ENCODE measurements around the gene KRTAP5-2.

Gene KRTAP5-2

DNA sequence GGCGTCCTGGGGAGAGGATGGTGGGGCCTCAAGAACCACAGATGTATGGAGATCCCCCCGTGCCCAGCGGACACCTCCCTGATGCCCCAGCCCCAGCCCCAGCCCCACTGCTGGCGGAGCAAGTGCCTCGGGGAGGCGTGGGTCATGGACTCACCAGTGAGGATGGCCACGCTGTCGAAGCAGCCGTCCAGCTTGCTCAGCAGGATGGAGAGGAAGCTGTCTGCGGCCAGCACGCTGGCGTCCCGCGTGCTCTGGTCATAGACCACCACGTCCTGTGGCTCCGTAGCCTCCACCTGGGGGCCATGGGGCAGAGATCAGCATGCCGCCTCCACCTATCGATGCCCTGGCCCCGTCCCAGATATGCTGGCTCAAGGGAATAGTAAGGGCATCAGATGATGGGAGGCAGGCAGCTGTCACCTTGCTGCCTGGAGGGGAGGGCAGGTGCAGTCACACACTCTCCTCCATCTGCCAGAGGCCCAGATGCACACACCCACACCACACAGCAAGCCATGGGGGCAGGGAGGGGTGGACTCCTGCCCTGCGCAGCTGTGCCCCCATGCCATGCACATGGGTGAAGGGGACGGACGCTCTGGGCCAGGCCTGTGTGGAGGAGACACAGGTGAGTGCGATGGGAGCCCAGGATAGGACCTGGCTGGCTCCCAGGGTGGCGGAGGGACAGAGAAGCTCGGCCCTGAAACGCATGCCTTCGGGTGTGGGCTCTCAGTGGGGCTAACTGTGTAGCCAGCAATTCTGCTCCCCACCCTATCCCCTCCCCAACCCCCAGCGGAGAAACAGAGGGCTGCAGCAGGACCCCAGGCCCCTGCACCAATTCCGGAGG is 34.2 kb downstream of the KRTAP5-2 start:
- Histone ChIP-seq H3K4me3 (ENCODE audit: low read length, poor library complexity, severe bottlenecking) (no peak overlapping the region), H3K4me2 (ENCODE audit: low read depth, low read length, poor library complexity, severe bottlenecking) (no peak overlapping the region), H3K9me2 (replicated peaks; ENCODE audit: low read depth, low read length) (no peaks in the 10 kb centered on the region), H3F3A (ENCODE audit: low read depth) (no peaks in the 10 kb centered on the region), H3K4me1 (ENCODE audit: insufficient read depth, low read length, poor library complexity, severe bottlenecking) (no peaks in the 10 kb centered on the region), H3K27me3 (ENCODE audit: insufficient read depth, low read length, poor library complexity, severe bottlenecking) (no peaks in the 10 kb centered on the region), H4K20me1 (ENCODE audit: insufficient read depth, low read length, poor library complexity, severe bottlenecking) (no peaks in the 10 kb centered on the region), H3K79me2 (ENCODE audit: insufficient read depth, low read length) (no peaks in the 10 kb centered on the region), H3K9ac (ENCODE audit: low read depth, low read length, poor library complexity, severe bottlenecking) (no peak overlapping the region), H3K36me3 (ENCODE audit: insufficient read depth, low read length) (no peaks in the 10 kb centered on the region), H2AFZ (ENCODE audit: low read length) (no peak overlapping the region), H3K9me3 (ENCODE audit: insufficient read depth, low read depth, low read length) (no peaks in the 10 kb centered on the region)
- no peak for TF ChIP-seq CTCF (conservative IDR thresholded peaks at IDR 0.05; ENCODE audit: low read length)
- TF ChIP-seq EZH2phosphoT487 (IDR thresholded peaks at IDR 0.05; ENCODE audit: borderline replicate concordance), result no peak

DNA sequence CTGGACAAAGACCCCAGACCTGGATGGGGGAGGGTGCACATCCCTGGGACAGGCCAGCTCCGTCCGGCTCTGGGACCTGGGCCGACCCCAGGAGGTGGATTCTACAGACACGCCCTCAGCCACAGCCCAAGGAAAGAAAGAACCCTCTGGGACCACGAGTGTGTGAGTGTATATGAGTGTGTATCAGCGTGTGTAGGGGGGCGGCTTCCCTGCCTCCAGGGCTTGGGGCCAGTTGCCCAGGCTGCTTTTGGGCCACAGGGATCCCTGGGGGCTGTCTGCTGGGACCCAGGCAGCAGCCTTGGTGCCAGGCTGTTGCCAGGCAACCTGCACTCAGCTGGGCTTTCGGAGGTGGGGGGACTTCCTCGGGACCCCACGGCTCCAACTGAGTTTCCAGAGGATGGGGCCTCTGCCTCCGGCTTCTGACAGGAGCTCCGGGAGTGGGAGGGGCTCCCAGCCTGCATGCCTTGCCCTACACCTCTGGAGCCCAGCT is 34.9 kb downstream of the KRTAP5-2 start:
- no peak overlapping the region for H2AFZ ChIP-seq (ENCODE audit: low read length)
- no peaks in the 10 kb centered on the region for H3K4me1 ChIP-seq (ENCODE audit: insufficient read depth, low read length, poor library complexity, severe bottlenecking)
- H3K9me2 ChIP-seq (replicated peaks; ENCODE audit: low read depth, low read length), result no peaks in the 10 kb centered on the region
- no peaks in the 10 kb centered on the region for H3K27me3 ChIP-seq (ENCODE audit: insufficient read depth, low read length, poor library complexity, severe bottlenecking)
- no peak overlapping the region for H3K4me3 ChIP-seq (ENCODE audit: low read length, poor library complexity, severe bottlenecking)
- TF ChIP-seq CTCF (conservative IDR thresholded peaks at IDR 0.05; ENCODE audit: low read length) (no peak), EZH2phosphoT487 (IDR thresholded peaks at IDR 0.05; ENCODE audit: borderline replicate concordance) (no peak)
- no peaks in the 10 kb centered on the region for H3K79me2 ChIP-seq (ENCODE audit: insufficient read depth, low read length)
- no peaks in the 10 kb centered on the region for H3K36me3 ChIP-seq (ENCODE audit: insufficient read depth, low read length)
- no peaks in the 10 kb centered on the region for H4K20me1 ChIP-seq (ENCODE audit: insufficient read depth, low read length, poor library complexity, severe bottlenecking)
- no peaks in the 10 kb centered on the region for H3K9me3 ChIP-seq (ENCODE audit: insufficient read depth, low read depth, low read length)
- H3K9ac ChIP-seq (ENCODE audit: low read depth, low read length, poor library complexity, severe bottlenecking), result no peak overlapping the region
- no peaks in the 10 kb centered on the region for H3F3A ChIP-seq (ENCODE audit: low read depth)
- H3K4me2 ChIP-seq (ENCODE audit: low read depth, low read length, poor library complexity, severe bottlenecking), result no peak overlapping the region

GRCh38 chr11:1562469-1563148 is 35.5 kb downstream of the KRTAP5-2 start:
- Histone ChIP-seq H3K9ac (ENCODE audit: low read depth, low read length, poor library complexity, severe bottlenecking) (no peak overlapping the region), H2AFZ (ENCODE audit: low read length) (no peak overlapping the region), H3K4me2 (ENCODE audit: low read depth, low read length, poor library complexity, severe bottlenecking) (no peak overlapping the region), H3K9me3 (ENCODE audit: insufficient read depth, low read depth, low read length) (no peaks in the 10 kb centered on the region), H3K79me2 (ENCODE audit: insufficient read depth, low read length) (no peaks in the 10 kb centered on the region), H3K9me2 (replicated peaks; ENCODE audit: low read depth, low read length) (no peaks in the 10 kb centered on the region), H3K4me1 (ENCODE audit: insufficient read depth, low read length, poor library complexity, severe bottlenecking) (no peaks in the 10 kb centered on the region), H3F3A (ENCODE audit: low read depth) (no peaks in the 10 kb centered on the region), H4K20me1 (ENCODE audit: insufficient read depth, low read length, poor library complexity, severe bottlenecking) (no peaks in the 10 kb centered on the region), H3K36me3 (ENCODE audit: insufficient read depth, low read length) (no peaks in the 10 kb centered on the region), H3K4me3 (ENCODE audit: low read length, poor library complexity, severe bottlenecking) (no peak overlapping the region), H3K27me3 (ENCODE audit: insufficient read depth, low read length, poor library complexity, severe bottlenecking) (no peaks in the 10 kb centered on the region)
- TF ChIP-seq CTCF (conservative IDR thresholded peaks at IDR 0.05; ENCODE audit: low read length) (no peak), EZH2phosphoT487 (IDR thresholded peaks at IDR 0.05; ENCODE audit: borderline replicate concordance) (no peak)

All from Loucy (cell line).